Measurements from ENCODE around the gene MEFV. TPM values are rescaled to one million over a fixed set of nuclear protein-coding genes. Genes with fewer than 3 reads are reported as not detected.

The MEFV gene
- total and polyA plus RNA-seq, 2 of the 13 experiments (the other 11 are each of a cell fraction or from before 2014, with no cell fraction given) = 0.22 TPM; not detected in 1

GRCh38 chr16:3282730-3283542 lies 26.5 kb upstream of the MEFV start, which contains the start of gene ZNF263 (continued):
- TF ChIP-seq YEATS4 (CRISPR knock-in tag; IDR thresholded peaks at IDR 0.05; ENCODE audit: borderline replicate concordance) (peak; percentile 96), UBTF (CRISPR knock-in tag; IDR thresholded peaks at IDR 0.05) (peak; percentile 50), SCMH1 (CRISPR knock-in tag; IDR thresholded peaks at IDR 0.05; ENCODE audit: borderline replicate concordance) (no peak), ZBTB1 (CRISPR knock-in tag; IDR thresholded peaks at IDR 0.05; ENCODE audit: borderline replicate concordance) (no peak), TBL1XR1 (IDR thresholded peaks at IDR 0.05; ENCODE audit: borderline replicate concordance, low read length, partially characterized antibody) (peak; percentile 17), RNF2 (conservative IDR thresholded peaks at IDR 0.05; ENCODE audit: low read depth) (peak; percentile 60), NR2C2 (CRISPR knock-in tag; IDR thresholded peaks at IDR 0.05; ENCODE audit: borderline replicate concordance) (peak; percentile 98), CEBPG (CRISPR knock-in tag; IDR thresholded peaks at IDR 0.05) (no peak), KDM2A (CRISPR knock-in tag; IDR thresholded peaks at IDR 0.05; ENCODE audit: borderline replicate concordance, low read depth) (peak; percentile 87), GABPB1 (CRISPR knock-in tag; IDR thresholded peaks at IDR 0.05) (peak; percentile 92), XRCC5 (optimal IDR thresholded peaks at IDR 0.05; ENCODE audit: low read length) (peak; percentile 13), ZNF749 (CRISPR knock-in tag; IDR thresholded peaks at IDR 0.05; ENCODE audit: borderline replicate concordance) (no peak), ZSCAN31 (CRISPR knock-in tag; IDR thresholded peaks at IDR 0.05; ENCODE audit: low read depth) (peak; percentile 71), SAP130 (CRISPR knock-in tag; IDR thresholded peaks at IDR 0.05; ENCODE audit: low read depth) (peak; percentile 92), RFX5 (IDR thresholded peaks at IDR 0.05; ENCODE audit: low read depth, low read length) (0 out of 2 replicates have a peak, but pooled peaks have one; percentile 29), POGK (CRISPR knock-in tag; conservative IDR thresholded peaks at IDR 0.05) (peak; percentile 39; the same call in 1 of the 2 replicates), ZNF788 (CRISPR knock-in tag; IDR thresholded peaks at IDR 0.05; ENCODE audit: borderline replicate concordance) (peak; percentile 33; the same call in 1 of the 2 replicates), ZNF275 (CRISPR knock-in tag; IDR thresholded peaks at IDR 0.05; ENCODE audit: borderline replicate concordance) (peak; percentile 53; the same call in 1 of the 2 replicates), ZNF572 (CRISPR knock-in tag; IDR thresholded peaks at IDR 0.05) (no peak), ATF7-NPFF (CRISPR knock-in tag; IDR thresholded peaks at IDR 0.05; ENCODE audit: low read depth) (0 out of 2 replicates have a peak, but pooled peaks have one; percentile 27), HMGXB4 (CRISPR knock-in tag; IDR thresholded peaks at IDR 0.05; ENCODE audit: borderline replicate concordance in 1 of 2, low read depth in 1 of 2) (peak; percentile 52 to 56), ZNF678 (CRISPR knock-in tag; IDR thresholded peaks at IDR 0.05) (0 out of 2 replicates have a peak, but pooled peaks have one; percentile 24)
